HG03060 (cell line): ENCODE measurements around the gene FAM110D.

ENCODE experiments used
- ATAC-seq: cut with Tn5 transposase; IDR thresholded peaks from one replicate; pipeline ENCODE4 v1.9.1; 2021; ENCODE audit warnings: low read depth, moderate number of reproducible peaks; ENCODE audit not compliant: unreplicated experiment

Gene FAM110D

DNA sequence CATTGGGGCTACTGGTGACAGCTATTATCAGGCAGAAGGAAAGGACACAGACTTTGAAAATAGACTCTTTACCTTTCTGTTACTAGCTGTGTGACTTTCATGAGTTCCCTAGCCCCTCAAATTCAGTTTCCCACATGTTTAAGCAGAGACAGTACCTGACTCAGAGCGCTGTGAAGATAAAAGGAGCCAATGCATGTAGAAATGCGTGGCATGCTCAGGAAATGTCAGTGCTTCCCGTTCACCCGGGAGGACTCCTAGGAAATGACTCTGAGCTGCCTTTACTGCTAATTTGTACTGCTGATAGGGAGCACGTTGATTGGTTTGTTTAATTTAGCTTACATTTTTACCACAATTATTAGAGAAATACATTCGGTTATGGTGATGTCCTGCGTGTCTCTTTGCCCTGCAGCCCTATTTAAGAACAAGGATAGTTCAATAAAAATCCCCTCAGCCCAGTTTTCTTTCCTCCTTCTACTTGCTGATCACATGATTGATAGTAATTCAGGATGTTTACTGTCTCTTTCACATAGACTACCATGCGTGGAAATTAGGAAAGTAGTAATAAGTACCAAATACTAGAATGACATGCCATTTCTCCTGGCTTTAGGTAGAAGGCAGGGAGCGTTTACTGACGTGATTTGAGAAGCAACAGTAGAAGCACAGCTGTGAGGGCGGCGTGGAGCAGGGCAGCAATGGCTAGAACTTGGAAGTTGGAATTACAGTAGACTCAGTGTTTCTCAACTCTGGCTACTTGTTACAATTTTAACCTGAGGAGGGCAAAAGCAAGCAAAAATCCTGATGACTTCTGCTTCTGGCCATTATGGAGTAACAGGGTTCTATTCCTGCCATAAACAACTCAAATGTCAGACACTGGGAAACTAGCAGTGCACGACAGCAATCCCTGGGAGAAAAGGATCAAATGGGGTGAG lies 31.4 kb upstream of the FAM110D start:
- no peak for ATAC-seq

DNA sequence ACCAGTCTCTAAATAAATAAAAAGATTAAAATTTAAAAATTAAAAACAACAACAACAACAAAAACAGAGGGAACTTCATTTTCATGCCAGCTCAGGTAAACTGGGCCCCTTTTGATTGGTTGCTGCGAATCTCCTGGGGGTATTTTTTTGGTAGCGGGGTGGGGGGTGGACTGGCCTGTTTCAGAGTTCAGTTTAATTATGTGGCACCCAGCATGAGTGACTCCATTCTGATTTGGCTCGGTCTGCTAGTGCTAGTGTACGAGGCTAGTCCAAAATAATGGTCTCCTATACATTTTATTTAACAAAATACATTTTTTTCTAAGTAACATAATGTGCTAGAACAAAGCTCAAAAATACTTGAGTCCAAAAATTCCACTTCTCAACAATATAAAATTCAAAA lies 29.1 kb upstream of the FAM110D start:
- no peak for ATAC-seq

DNA sequence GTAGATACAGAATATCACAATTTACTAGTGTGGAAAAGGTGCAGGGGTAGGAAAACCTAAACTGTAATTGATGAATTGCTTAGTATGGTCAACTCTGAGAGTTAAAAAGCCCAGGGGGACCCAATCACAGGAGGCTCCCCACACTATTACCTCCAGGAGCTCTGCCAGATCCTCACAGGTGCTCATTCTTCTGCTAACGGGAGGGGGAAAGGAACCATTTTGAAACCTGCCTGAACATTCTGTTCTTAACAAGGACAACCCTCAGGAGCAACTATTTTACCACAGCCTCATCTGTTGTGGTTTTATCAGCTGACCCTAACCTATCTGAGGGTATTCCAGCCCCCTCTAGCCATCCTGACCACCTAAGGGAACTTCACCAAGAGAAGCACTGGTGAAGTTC lies 28.2 kb upstream of the FAM110D start:
- ATAC-seq, result no peak

DNA sequence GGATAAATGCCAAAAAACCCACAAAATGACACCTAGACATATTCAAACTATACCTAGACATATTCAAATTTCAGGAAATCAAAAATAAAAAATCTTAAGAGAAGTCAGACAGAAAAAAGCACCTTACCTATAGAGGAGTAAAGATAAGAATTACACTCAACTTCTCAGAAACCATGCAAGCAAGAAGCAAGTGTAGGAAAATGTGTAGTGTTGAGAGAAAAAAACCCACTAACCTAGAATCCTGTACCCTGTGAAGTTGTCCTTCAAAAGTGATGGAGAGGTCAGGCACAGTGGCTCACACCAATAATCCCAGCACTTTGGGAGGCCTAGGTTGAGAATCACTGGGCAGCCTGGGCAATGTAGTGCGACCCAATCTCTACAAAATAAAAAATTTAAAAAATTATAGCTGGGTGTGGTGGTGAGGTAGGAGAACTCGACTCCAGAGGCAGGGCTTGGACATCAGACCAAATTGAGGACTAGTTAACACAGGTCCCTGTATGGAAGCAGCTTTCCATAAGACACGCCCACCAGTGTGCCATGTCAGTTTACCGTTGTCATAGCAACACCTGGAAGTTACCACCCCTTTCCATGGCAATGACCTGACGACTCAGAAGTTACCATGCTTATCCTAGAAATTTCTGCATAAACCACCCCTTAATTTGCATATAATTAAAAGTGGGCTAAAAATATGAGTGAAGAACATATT lies 26.6 kb upstream of the FAM110D start:
- no peak for ATAC-seq

DNA sequence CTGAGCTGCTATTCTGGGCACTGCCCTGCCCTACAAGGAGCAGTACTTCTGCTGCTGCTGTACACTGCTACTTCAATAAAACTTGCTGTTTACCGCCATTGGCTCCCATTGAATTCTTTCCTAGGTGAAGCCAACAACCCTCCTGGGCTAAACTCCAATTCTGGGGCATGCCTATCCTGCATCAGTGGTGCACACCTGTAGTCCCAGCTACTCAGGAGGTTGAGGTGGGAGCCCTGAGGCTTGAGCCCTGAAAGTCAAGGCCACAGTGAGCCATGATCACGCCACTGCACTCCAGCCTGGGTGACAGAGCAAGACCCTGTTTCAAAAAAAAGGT lies 26.1 kb upstream of the FAM110D start:
- ATAC-seq, result no peak

DNA sequence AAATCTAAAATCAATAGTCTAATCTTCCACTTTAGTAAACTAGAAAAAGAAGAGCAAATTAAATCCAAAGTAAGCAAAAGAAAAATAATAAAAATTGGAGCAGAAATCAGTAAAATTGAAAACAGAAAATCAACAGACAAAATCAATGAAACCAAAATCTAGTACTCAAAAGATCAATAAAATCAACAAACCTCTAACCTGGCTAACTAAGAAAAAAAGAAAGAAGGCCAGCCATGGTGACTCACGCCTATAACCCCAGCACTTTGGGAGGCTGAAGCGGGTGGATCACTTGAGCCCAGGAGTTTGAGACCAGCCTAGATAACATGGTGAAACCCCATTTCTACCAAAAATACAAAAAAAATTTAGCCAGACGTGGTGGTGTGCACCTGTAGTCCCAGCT lies 24.4 kb upstream of the FAM110D start:
- ATAC-seq, result no peak

DNA sequence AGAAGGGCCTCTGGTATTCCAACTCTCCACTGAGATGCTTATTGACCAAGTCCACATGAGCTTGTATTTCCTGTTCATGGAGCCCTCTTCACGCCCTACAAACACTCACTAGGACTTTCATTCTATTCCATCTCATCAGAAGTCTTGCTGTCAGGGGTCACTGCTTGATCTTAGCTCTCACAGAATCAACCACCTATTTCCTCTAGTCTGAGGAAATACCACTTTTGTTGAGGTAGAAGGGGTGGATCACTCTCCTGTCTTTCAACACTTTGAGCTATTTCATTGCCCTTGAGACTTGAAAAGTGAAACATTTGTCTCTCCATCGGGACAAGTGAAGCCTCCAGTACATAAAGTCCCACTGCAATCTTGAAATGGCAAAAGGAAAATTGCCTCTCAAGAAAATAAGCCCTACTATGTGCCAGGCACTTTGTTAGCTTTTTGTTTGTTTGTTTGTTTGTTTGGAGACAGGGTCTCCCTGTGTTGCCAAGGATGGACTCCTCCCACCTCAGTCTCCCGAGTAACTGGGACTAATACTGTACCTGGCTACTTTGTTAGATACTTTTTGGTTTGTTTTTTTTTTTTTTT lies 19.8 kb upstream of the FAM110D start:
- ATAC-seq, result no peak

DNA sequence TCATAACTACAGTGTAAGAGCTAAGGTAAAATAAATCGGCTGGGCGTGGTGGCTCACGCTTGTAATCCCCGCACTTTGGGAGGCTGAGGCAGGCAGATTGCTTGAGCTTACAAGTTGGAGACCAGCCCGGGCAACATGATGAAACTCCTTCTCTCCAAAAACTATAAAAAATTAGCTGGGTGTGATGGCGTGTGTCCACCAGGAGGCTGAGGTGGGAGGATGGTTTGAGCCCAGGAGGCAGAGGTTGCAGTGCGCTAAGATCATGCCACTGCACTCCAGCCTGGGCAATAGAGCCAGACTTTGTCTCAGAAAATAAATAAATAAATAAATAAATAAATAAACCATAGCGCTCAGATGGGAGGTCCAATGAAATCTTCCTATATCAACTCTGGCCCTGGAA lies 16.7 kb upstream of the FAM110D start:
- ATAC-seq, result no peak

DNA sequence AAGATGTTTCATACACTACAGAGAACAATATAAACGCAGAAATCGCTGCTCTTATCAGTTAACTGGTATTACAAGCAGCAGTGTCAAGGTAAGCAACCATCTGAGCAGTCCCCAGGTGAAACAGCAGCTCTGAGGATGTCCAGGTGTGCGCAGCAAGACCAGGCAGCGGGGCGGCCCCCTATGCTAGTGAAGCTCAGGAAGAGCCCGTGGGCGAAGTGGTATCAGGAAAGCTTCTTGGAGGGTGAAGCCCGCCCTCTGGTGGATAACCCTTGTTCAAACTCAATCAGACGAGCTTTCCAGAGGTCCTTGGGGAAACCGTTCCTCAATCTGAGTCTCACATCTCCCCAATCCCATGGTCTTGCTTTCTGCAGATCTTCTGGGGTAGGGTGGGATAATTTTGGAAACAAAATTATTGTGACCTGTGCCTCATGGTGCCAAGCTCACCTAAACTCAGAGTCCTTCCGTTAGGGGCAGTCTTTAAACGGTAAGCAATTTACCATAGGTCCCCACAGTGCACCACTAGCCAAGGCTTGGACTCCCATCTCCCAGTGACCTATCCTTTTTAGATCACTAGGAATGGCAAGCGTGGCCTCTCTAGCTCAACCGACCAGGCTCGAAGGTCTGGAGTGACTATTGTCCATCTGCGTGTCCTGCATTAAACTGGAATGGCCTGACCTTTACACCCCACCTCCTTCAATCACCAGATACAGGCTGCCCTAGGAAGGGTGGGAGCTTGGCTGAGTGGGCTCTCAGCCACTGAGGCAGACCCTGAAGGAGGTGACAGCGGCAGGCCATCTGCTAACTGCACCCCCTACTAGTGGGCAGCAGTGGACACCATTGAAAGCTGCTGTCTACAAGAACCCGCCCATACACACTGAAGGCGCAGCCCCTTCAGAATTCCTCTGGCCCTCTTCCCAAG lies 13.6 kb upstream of the FAM110D start:
- ATAC-seq, result no peak

DNA sequence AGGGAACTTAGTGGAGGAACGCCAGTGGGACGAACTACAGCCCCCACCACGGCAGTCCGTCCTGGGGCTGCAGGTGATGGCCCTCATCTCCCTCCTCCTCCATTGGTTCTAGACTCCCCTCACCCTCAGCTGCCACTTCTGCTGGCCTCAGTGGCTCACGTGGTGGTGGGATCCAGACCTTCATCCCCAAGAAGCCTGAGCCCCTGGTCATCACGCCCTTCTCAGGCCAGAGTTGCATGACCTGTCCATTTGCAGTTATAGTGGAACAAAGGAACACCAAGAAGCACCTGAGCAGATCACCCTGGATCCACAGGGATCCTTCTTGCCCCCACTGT lies 13.0 kb upstream of the FAM110D start:
- ATAC-seq, result no peak

DNA sequence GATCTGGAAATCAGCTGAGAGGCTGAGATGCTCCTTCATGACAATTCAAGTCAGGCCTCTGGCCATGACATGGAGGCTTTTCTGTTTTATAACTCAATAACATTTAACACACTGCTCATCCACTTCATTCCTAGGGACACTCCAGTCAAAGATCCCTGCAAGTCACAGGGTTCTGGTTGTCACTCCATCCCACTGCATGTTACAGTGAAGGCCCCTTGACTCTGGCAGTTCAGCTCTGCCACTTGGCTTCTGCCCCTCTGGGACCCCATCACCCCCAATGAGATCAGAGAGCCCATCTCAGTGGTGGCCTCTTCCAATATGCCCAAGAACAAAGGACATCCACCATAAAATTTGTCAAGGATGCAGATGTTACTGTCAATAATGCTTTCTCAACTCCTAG lies 10.0 kb upstream of the FAM110D start:
- ATAC-seq, result no peak

DNA sequence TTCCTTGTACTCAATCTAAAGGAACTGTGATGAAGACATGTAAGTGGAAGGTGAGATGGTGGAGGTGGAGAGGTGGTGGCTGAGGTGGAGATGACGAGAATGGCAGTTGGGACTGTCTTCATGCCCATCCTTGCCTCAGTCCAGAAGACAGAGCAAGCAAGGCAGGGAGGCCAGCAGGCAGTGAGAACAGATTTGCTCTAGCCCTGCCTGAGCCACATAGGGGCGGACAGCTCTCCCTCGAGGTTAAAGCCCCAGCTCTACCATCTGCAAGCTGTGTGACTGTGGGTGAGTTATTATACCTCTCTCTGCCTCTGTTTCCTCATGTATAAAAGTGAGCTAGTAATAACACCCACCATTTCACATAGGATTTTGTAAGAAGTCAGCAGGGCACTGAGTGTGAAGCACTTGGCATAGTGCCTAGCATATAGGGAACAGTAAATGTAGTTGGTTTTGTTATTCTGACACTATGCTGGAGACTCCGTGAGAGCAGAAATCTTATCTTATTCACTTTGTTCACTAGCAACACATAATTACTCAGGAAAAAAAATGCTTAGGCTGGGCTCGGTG lies 4.8 kb upstream of the FAM110D start:
- no peak for ATAC-seq

DNA sequence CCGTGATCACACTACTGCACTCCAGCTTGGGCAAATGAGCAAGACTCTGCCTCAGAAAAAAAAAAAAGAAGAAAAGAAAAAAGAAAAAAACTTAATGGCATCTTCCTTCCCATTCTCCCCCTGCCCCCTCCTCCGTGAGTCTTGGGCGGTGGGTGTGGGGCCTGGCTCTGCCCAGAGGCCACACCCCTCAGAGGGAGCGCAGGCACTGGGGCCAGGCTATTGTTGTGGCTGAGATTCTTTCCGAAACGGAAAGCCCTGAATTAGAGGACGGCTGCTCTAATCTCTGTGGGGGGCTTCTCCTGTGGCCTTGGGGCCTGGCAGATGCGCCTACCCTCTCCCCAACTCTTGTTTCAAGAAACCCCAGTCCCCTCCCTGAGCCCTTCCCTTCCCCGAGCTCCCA lies 4.1 kb upstream of the FAM110D start:
- ATAC-seq, result no peak

DNA sequence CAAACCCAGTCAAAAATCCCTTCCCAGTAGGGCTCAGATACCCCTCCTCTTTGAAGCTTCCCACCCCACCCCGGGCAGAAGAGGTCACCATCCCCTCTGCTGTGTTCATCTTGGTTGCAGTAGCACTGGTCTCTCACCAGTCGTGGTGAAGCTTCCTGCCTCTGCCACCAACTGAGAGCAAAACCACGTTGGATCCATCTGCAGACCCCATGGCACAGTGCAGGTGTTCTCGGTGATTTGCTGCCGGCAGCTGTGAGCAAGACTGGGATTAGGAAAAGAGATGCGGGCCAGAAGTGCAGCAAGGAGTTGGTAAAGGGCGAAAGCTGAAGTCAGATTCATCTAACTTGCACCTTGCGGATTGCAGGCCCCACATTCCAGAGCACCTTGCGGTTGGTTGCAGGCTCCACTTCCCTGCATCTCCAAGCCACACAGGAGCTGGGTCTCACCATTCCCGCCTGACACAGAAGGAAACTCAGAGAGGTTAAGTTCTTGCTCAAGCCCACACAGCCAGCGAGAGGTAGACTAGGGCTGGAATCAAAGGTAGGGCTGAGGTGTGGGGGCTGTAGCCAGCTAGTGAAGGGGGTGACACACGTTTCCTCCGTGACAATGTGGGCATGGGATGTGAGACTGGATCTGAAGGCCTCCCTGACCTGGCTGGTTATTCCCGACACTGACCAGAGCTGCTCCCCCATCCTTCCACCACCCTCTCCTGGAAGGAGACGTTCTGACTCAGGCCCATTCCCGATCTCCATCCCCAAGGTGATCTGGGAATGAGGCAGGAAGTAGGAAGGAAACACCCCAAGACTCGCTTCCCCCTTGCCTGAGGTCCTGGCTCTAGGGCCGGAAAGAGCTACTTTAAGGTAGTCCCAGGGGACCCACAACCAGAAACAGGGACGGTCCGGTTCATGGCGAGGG lies 3.3 kb upstream of the FAM110D start:
- no peak for ATAC-seq

DNA sequence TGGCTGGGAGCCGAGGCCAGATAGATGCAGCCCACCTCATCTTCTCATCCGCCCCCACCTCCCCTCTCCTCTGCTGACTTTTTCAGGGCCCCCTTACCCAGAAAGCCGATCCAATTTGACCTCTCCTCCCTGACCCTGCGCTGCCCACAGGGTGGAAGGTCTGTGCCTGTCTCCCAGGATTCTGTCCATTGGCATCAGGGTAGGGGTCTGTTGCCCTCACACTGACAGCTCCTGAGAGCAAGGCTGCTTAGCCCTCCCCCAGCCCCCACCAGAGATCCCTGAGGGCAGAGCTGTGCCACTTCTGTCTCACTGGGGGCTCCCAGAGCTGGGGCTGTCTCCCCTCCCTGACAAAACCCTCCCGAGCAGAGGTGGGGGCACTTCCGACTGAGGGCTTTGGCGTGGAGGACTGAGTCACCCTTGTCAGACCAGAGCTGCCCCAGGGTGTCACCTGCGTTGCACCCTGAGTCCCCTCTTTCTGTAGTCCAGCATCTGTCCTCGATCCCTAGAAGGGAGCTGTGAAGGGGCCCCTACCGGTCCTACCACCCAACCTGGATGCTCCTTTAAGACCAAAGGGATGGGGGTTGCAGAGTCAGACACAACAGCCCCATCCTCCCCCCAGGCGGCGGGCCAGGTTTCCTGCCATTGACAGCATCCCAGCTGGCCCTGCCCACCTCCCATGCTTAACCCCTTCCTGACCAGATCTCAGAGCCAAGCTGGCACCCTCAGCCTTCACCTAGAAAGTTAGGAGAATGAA lies 2.4 kb upstream of the FAM110D start:
- no peak for ATAC-seq

DNA sequence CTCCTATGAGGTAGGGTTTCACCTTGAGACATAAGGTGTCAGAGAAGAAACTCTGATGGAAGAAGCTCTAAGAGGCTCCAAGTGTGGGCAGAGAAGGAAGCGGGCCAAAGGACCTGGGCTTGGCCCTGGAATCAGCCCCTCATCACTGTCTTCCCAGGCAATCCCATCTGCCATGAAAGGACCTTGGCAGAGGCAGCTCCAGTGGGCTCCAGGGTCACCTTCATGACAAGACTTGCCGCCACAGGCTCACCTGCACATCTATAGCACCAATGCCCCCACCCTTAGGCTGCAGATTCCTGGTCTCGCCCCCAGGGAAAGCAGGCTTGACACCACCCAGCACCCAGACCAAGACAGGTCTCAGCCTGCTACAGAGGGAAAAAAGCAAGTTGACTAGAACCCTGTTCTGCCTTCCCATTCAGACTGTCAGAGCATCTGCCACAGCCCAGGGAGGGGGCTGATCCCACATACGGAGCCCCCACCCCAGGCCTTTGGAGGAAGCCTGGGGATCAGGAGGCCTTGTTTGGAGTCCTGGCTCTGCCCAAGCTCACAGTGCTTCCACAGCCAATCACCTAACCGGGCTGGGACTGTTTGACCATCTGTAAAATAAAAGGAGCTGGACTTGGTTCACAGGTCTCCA lies 490 bp upstream of the FAM110D start:
- no peak for ATAC-seq

DNA sequence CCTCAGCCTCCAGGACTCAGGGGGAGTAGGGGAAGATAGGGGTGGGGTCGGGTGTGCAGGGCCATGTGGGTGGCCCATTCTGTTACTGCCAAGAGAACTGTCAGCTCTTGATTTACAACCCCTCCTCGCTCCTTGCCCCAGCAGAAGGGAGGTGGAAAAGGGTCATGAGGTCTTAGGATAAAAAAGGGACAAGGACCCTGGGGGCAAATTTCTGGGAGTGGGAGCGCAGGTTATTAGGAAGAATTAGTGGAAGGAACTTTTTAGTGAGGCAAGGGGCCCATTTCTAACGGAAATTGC lies 812 bp downstream of the FAM110D start:
- ATAC-seq, result no peak
